Measurements from ENCODE around the gene PPM1H. TPM values are rescaled to one million over a fixed set of nuclear protein-coding genes. Genes with fewer than 3 reads are reported as not detected.

PPM1H gene
- total and polyA plus RNA-seq, 7 donors: 0.92 to 4.3 (median 3.0) TPM

DNA sequence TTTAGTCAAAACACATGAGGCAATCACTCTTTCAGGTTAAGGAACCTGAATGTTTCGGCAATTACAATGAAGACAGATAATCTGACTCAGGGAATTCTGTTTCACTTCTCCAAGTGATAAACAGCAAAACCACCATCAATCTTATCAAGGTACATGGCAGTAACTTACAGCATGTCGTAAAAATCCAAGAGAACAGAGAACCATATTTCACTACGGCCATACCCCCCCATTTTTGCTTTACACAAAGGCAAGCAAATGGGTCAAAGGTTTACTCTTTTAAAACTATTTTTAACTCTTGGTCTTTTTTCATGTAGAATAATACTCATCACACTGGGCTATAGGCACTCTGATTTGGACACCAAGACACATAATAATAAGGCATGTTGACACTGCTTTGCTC lies 102.4 kb downstream of the PPM1H start:
- intact Hi-C loops (cut with DNase I): no loop called here
- Histone ChIP-seq H3K36me3 (no peaks in the 10 kb centered on the region), H3K4me1 (no peaks in the 10 kb centered on the region), H3K27ac (no peak overlapping the region), H3K27me3 (no peaks in the 10 kb centered on the region), H3K4me3 (no peak overlapping the region), H3K9me3 (no peaks in the 10 kb centered on the region)
- 26 to 52% methylated on average over 3 of the region's 3 CpGs for WGBS, 2 donors
- DNase-seq: no peak
- no peak for TF ChIP-seq EP300 (IDR thresholded peaks at IDR 0.05)
- TF ChIP-seq POLR2A (IDR thresholded peaks at IDR 0.05): no peak
- TF ChIP-seq, protein P1, sequence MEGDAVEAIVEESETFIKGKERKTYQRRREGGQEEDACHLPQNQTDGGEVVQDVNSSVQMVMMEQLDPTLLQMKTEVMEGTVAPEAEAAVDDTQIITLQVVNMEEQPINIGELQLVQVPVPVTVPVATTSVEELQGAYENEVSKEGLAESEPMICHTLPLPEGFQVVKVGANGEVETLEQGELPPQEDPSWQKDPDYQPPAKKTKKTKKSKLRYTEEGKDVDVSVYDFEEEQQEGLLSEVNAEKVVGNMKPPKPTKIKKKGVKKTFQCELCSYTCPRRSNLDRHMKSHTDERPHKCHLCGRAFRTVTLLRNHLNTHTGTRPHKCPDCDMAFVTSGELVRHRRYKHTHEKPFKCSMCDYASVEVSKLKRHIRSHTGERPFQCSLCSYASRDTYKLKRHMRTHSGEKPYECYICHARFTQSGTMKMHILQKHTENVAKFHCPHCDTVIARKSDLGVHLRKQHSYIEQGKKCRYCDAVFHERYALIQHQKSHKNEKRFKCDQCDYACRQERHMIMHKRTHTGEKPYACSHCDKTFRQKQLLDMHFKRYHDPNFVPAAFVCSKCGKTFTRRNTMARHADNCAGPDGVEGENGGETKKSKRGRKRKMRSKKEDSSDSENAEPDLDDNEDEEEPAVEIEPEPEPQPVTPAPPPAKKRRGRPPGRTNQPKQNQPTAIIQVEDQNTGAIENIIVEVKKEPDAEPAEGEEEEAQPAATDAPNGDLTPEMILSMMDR (IDR thresholded peaks at IDR 0.05): no peak
- no peak for TF ChIP-seq POLR2AphosphoS5 (IDR thresholded peaks at IDR 0.05)

DNA sequence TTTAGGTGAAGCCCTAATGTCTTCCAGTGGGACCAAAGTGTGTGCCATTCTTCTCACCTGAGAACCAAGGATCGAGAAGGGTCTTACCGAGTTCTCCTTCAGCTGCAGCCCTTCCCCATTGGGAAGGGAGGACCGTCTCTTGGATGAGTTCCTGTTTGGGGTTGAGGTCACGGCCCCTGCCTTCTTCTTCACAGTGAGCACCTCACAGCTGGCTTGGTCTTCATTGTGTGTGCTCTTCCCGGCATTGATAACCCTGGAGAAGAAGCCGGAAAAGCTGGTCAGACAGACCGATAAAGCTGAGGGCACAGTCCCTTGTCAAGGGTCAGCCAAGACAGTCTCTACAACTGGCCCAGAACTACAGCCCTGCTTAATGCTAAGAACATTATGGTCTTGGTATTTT lies 102.9 kb downstream of the PPM1H start:
- DNase-seq: no peak
- intact Hi-C loops (cut with DNase I): no loop called here
- Histone ChIP-seq H3K9me3 (no peaks in the 10 kb centered on the region), H3K36me3 (no peaks in the 10 kb centered on the region), H3K4me3 (no peak overlapping the region), H3K4me1 (no peaks in the 10 kb centered on the region), H3K27me3 (no peaks in the 10 kb centered on the region), H3K27ac (no peak overlapping the region)
- no peak for TF ChIP-seq EP300 (IDR thresholded peaks at IDR 0.05)
- TF ChIP-seq, protein P1 (IDR thresholded peaks at IDR 0.05): no peak
- no peak for TF ChIP-seq POLR2AphosphoS5 (IDR thresholded peaks at IDR 0.05)
- WGBS, 2 donors: 92 to 93% methylated on average over 7 of the region's 7 CpGs

DNA sequence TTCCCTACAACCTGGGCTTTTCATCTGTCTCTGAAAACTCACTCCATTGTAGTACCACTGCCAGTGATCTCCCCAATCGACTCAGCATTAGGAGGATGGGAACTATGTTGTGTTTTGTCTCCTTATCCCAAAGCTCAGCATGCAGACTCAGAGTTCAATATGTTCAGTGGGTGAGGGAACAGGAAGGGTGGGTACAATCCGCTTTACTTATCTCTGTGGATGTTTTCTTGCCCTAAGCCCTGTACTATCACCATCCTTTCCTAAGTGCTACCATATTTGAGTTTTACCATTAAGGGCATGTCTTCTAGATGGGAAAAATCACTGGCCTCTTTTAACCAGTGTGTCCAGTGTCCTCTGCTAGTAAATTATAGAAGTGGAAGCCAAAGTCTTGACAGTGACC lies 107.1 kb downstream of the PPM1H start:
- no peaks in the 10 kb centered on the region for H3K27me3 ChIP-seq
- no peaks in the 10 kb centered on the region for H3K36me3 ChIP-seq
- no peaks in the 10 kb centered on the region for H3K9me3 ChIP-seq
- whole genome bisulfite sequencing, 2 donors: 93% methylated on average over 2 of the region's 2 CpGs
- DNase-seq: no peak
- H3K4me3 ChIP-seq: no peak overlapping the region
- H3K4me1 ChIP-seq: no peaks in the 10 kb centered on the region
- TF ChIP-seq POLR2AphosphoS5 (IDR thresholded peaks at IDR 0.05): no peak
- TF ChIP-seq EP300 (IDR thresholded peaks at IDR 0.05): no peak
- TF ChIP-seq POLR2A (IDR thresholded peaks at IDR 0.05): no peak
- TF ChIP-seq, protein P1 (IDR thresholded peaks at IDR 0.05): no peak
- no peak overlapping the region for H3K27ac ChIP-seq
- intact Hi-C loops (cut with DNase I): no loop called here

DNA sequence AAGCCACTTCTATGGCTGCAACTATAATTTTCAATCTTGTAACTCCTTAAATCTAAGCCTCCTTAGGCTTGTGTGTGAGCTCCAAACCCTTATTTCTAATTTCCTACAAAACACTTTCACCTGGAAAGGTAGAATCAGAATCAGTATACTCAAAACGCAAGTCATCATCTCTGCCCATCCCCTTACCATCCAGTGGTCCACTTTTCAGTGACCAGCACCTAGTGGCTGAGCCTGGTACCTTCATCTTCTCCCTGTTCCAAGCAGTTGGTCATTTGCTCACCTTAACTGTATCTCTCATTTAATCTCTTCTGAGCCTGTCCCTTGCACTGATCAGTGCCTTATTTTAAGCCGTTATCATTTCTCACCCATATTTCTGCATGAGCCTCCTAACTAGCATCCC lies 107.9 kb downstream of the PPM1H start:
- Histone ChIP-seq H3K4me1 (no peaks in the 10 kb centered on the region), H3K27me3 (no peaks in the 10 kb centered on the region), H3K4me3 (no peak overlapping the region), H3K9me3 (no peaks in the 10 kb centered on the region), H3K36me3 (no peaks in the 10 kb centered on the region), H3K27ac (no peak overlapping the region)
- intact Hi-C loops (cut with DNase I): no loop called here
- TF ChIP-seq, protein P1 (IDR thresholded peaks at IDR 0.05): no peak
- TF ChIP-seq POLR2A (IDR thresholded peaks at IDR 0.05) (no peak), POLR2AphosphoS5 (IDR thresholded peaks at IDR 0.05) (no peak), EP300 (IDR thresholded peaks at IDR 0.05) (no peak)
- 96 to 97% methylated on average over 2 of the region's 2 CpGs for WGBS, 2 donors
- DNase-seq: no peak

DNA sequence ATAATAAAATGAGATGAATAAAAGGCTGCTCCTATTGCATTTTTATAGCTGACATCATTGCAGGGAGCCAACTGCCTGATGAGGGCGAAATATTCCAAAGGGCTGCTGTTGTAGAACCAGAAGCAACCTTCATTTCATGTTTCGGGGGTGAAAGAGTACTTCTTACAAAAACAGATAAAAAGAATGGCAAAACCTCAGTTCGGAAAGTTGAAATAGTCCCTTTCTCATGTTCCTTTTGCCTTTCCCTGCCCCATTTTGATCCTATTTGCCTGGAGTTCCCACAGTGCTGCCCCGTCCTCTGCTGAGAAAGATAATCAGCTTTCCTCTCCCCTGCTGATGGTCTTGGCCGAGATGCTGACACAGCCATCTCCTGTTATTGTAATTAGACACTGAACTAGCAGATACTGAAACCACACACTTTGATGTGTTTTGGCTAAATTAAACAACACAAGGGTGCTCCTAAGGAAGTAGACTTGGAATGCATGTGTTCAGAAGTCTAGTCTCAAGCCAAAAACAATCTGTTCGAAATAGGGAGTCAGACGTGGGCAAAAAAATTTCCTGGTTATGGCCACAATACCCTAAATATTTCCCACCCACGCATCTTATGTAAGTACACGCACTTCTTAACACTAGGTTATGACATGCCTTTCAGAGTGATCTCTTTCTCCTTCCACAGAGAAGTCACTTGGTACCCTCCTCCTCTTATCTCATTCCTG lies 117.2 kb downstream of the PPM1H start:
- TF ChIP-seq EP300 (IDR thresholded peaks at IDR 0.05) (no peak), POLR2A (IDR thresholded peaks at IDR 0.05) (no peak), POLR2AphosphoS5 (IDR thresholded peaks at IDR 0.05) (no peak)
- Histone ChIP-seq H3K4me1 (peaks cover 0 to 5% (median 0%) of the 10 kb centered on the region in 4 donors), H3K27me3 (no peaks in the 10 kb centered on the region), H3K36me3 (no peaks in the 10 kb centered on the region), H3K4me3 (no peak overlapping the region), H3K9me3 (no peaks in the 10 kb centered on the region), H3K27ac (no peak overlapping the region)
- 61 to 80% methylated on average over 9 of the region's 9 CpGs for WGBS, 2 donors
- no peak for DNase-seq
- intact Hi-C loops (cut with DNase I): no loop called here

Measured in sigmoid colon (tissue), 7 donors.